Measurements from ENCODE around the gene CD5L. TPM values are rescaled to one million over a fixed set of nuclear protein-coding genes. Genes with fewer than 3 reads are reported as not detected.

CD5L gene
- total RNA-seq, 2 donors from 2014 or later = not detected

DNA sequence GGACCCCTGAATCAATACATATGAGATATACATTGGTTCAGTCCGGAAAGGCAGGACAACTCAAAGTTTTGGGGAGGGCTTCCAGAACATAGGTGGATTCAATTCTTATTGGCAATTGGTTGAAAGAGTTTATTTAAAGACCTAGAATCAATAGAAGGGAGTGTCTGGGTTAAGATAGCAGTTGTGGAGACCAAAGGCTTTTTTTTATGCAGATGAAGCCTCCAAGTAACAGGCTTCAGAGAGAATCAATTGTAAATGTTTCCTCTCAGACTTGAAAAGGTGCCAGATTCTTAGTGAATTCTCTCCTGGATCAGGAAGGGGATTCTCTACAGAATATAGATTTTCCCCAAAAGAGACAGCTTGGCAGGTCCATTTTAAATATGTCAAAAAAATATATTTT lies 27.0 kb upstream of the CD5L start:
- Histone ChIP-seq H3K4me3 (no peak overlapping the region), H3K4me1 (no peaks in the 10 kb centered on the region), H3K9me3 (no peaks in the 10 kb centered on the region), H3K27ac (no peak overlapping the region), H3K36me3 (replicated peaks in 1 of 2; ENCODE audit: insufficient read depth in 1 of 2, low read depth in 2 of 2) (no peaks in the 10 kb centered on the region), H3K27me3 (no peaks in the 10 kb centered on the region)
- WGBS, 2 donors = 56 to 62% methylated on average over 1 of the region's 1 CpG
- DNase-seq (no peak), ATAC-seq (no peak)
- intact Hi-C loops (cut with DNase I) = no loop called here
- TF ChIP-seq, protein P1, sequence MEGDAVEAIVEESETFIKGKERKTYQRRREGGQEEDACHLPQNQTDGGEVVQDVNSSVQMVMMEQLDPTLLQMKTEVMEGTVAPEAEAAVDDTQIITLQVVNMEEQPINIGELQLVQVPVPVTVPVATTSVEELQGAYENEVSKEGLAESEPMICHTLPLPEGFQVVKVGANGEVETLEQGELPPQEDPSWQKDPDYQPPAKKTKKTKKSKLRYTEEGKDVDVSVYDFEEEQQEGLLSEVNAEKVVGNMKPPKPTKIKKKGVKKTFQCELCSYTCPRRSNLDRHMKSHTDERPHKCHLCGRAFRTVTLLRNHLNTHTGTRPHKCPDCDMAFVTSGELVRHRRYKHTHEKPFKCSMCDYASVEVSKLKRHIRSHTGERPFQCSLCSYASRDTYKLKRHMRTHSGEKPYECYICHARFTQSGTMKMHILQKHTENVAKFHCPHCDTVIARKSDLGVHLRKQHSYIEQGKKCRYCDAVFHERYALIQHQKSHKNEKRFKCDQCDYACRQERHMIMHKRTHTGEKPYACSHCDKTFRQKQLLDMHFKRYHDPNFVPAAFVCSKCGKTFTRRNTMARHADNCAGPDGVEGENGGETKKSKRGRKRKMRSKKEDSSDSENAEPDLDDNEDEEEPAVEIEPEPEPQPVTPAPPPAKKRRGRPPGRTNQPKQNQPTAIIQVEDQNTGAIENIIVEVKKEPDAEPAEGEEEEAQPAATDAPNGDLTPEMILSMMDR (IDR thresholded peaks at IDR 0.05) = no peak
- TF ChIP-seq POLR2A (IDR thresholded peaks at IDR 0.05) = no peak

DNA sequence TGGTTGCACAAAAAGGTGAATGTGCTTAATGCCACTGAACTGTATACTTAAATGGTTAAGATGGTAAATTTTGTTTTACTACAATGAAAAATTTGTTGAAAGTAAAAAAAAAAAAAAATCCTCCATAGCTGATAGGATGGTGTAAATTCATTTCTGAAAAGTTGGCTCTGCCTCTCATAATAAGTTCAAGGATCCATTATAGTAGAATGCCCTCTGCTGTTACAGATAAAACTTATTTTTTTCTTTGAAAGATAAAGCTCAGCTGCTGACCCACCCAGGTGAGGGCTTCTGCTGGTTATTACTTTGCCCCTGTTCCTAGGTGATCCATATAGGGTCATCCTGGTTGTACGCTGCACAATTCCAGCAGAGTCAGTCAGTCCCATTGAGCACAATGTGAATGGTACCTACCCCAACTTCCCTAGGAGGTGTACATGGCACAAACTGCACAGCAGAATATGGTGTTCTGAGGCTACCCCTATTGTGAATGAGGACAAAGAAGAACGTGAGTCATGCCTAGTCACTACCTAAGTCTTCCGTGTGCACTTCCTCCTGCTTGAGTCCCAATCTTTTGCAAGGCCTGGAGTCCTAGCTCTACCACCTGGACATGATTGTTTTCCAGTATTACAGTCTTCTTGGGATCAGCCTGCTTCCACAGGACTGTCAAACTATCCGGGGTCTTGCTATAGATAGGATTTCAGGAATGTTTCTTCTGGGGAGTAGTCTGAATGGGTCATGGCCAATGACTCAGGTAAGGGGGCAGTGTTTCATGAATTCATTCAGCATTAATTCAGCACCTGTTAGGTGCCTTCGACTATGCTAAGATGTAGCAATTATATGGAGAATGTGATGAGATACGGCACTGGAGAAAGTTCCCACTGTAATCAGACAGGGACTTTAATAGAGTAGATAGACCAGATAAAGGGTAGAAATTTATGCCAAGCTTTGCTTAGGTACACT lies 20.8 kb upstream of the CD5L start:
- DNase-seq = no peak
- no peaks in the 10 kb centered on the region for H3K27me3 ChIP-seq
- no peak overlapping the region for H3K4me3 ChIP-seq
- intact Hi-C loops (cut with DNase I) = no loop called here
- WGBS, 2 donors = 61 to 63% methylated on average over 6 of the region's 6 CpGs
- H3K4me1 ChIP-seq = no peaks in the 10 kb centered on the region
- H3K27ac ChIP-seq = no peak overlapping the region
- no peaks in the 10 kb centered on the region for H3K36me3 ChIP-seq (replicated peaks in 1 of 2; ENCODE audit: insufficient read depth in 1 of 2, low read depth in 2 of 2)
- H3K9me3 ChIP-seq = no peaks in the 10 kb centered on the region
- TF ChIP-seq, protein P1 (IDR thresholded peaks at IDR 0.05) = no peak
- no peak for TF ChIP-seq POLR2A (IDR thresholded peaks at IDR 0.05)
- ATAC-seq = no peak

DNA sequence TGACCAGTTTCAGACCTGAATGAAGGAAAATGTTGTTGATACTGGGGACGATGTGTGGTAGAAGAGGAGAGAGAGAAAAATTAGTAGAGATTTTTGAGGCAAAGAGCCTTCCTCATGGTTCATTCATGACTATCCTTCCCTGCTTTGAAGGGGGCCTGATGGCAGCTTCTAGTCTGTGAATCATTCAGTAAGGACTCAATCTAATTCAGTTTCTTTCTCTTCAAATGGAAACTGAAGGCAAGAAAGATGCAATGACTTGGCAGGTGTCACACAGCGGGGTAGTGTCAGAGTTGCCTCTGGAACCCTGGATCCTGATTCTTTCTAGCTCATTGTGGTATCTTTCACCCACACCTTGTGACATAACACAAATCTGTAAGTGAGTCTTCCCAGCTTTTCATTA lies 14.9 kb upstream of the CD5L start:
- DNase-seq (no peak), ATAC-seq (no peak)
- Histone ChIP-seq H3K27ac (no peak overlapping the region), H3K36me3 (replicated peaks in 1 of 2; ENCODE audit: insufficient read depth in 1 of 2, low read depth in 2 of 2) (no peaks in the 10 kb centered on the region), H3K4me1 (no peaks in the 10 kb centered on the region), H3K9me3 (no peaks in the 10 kb centered on the region), H3K4me3 (no peak overlapping the region), H3K27me3 (no peaks in the 10 kb centered on the region)
- intact Hi-C loops (cut with DNase I) = no loop called here
- TF ChIP-seq, protein P1 (IDR thresholded peaks at IDR 0.05) = no peak
- no peak for TF ChIP-seq POLR2A (IDR thresholded peaks at IDR 0.05)
- 62 to 63% methylated on average over 2 of the region's 2 CpGs for WGBS, 2 donors

DNA sequence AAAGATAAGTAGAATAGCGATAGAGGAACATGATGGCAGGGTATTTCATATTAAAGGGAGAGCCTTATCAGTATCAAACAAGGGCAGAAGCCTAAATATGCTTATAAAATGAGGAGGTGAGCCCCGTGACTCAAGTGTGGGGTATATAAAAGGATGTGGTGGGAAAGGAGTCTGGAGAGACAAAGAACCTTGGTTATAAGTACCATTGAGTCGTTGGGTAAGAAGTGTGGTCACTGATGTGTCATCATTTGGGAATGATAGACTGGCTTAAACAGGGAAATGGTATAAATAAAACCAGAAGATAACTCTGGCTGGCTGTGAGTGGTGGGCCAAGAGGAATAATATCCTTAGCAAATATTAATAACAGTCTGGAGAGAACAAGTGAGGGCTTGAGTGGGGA lies 10.9 kb upstream of the CD5L start:
- no peak overlapping the region for H3K27ac ChIP-seq
- H3K4me3 ChIP-seq = no peak overlapping the region
- no peaks in the 10 kb centered on the region for H3K27me3 ChIP-seq
- intact Hi-C loops (cut with DNase I) = no loop called here
- TF ChIP-seq, protein P1 (IDR thresholded peaks at IDR 0.05) = no peak
- TF ChIP-seq POLR2A (IDR thresholded peaks at IDR 0.05) = no peak
- ATAC-seq = no peak
- no peaks in the 10 kb centered on the region for H3K4me1 ChIP-seq
- H3K9me3 ChIP-seq = no peaks in the 10 kb centered on the region
- 41 to 43% methylated on average over 3 of the region's 3 CpGs for whole genome bisulfite sequencing, 2 donors
- no peaks in the 10 kb centered on the region for H3K36me3 ChIP-seq (replicated peaks in 1 of 2; ENCODE audit: insufficient read depth in 1 of 2, low read depth in 2 of 2)
- no peak for DNase-seq
